ENCODE measurements around the gene JAM2.
"Not testable (repeated sequence)": the region's sequence is repeated elsewhere in the genome, so short reads cannot be mapped to it uniquely, and the experiment has no call there.

The JAM2 gene, protein sequence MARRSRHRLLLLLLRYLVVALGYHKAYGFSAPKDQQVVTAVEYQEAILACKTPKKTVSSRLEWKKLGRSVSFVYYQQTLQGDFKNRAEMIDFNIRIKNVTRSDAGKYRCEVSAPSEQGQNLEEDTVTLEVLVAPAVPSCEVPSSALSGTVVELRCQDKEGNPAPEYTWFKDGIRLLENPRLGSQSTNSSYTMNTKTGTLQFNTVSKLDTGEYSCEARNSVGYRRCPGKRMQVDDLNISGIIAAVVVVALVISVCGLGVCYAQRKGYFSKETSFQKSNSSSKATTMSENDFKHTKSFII

GRCh38 chr21:25638660-25639550, at the start of gene JAM2:
Gene JAM2, plus strand, starts transcription at chr21:25639258. Its CDS starts 564 bp downstream, at chr21:25639822.
- no peak for DNase-seq

DNA sequence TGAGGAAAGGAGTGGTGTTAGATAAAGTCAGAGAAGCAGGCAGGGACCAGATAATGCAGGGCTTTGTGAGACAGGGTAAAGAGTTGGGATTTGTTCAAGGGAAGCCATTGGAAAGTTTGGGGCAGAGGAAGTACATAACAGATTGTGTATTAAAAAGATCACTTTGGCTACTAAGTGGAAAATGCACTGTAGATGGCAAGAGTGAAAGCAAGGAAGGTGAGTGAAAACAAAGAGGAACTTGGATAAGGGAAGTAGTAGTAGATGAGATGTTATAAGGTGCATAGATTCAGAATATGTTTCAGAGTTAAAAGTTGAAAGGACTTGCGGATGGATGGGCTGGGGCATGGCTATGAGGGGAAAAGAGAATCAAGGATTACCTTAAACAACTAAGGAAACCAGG, 49.2 kb upstream of the JAM2 start:
- DNase-seq, result no peak

DNA sequence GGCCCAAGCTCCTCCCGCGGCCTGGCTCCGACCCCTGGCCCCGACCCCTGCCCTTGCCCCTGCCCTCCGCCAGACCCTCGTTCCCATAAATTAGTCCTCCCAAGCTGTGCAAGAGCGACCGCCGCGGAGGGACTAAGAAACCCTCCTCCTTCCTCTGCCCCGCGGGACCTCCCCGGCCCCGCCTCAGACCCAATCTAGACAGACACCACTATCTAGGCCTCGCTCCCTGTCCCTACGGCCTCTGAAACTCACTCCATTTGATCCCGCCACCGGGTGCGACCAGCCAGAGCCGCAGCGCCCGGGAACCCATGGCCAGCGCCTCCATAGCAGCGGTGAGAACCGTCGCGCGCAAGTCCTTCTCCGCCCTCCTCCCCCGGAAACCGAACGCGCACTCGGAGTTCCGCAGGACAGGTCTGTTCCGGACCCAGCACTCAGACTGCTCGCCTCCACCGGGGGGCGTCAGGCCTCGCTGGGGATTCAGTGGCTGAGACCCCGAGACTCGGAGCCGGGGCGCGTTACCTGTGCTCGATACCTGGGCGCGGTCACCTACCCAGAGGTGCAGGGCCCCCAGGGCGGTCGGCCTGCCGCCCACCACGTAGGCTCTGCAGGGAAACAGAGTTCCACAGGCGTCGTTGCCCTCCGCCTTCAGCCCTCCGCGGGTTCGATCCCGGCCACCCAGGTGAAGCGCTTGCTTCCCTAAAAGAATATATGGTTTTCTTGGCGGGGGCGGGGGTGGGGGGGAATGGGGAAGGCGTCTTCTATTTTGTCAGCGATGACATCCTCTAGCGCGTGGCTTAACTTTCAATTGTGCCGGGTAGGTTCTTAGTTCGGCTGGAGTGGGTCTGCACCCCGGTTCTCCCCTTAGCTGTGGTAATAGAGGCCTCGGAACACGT, 31.7 kb upstream of the JAM2 start, which contains the start of gene MRPL39:
Gene MRPL39, minus strand, starts transcription at position 331 of the 893 bp plus-strand sequence. Its CDS starts 6 bp downstream, at position 325.
- peak; percentile 45 for DNase-seq

GRCh38 chr21:25608044-25608737, 30.9 kb upstream of the JAM2 start:
- peak; percentile 13 for DNase-seq

- DNase-seq, result no peak
Measured at GRCh38 chr21:25614441-25614840, 24.6 kb upstream of the JAM2 start.

DNA sequence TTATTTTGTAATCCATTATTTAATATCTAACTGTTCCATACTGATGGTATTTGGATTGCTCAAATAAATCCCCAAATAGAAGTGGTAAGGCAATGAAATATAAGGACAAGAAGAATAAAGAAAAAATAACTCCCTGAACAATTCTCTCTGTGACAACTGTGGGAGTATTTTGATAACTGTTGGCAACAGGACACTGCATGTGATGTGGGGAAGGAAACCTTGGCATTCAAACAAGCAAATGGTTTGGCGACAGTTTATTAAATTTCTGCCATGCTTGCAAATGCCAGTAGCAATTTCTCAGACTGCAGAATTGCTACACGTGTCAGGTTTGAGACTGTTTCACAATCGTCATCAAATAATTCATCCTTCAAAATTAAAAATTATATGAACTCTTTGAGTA, 23.2 kb upstream of the JAM2 start:
- DNase-seq, result no peak

DNA sequence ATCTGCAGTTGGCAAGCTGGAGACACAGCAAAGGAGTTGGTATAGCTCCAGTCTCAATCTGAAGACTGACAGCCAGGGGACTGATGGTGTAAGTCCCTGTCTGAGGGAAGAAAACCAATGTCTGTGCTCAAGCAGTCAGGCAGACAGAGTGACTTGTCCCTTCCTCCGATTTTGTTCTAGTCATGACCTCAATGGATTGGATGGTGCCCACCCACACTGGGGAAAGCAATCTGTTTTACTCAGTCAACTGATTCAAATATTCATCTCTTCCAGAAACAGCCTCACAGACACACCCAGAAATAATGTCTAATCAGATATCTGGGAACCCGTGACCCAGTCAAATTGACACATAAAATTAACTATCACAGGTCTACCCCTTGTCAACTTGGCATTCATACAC, 19.9 kb upstream of the JAM2 start:
- no peak for DNase-seq

DNA sequence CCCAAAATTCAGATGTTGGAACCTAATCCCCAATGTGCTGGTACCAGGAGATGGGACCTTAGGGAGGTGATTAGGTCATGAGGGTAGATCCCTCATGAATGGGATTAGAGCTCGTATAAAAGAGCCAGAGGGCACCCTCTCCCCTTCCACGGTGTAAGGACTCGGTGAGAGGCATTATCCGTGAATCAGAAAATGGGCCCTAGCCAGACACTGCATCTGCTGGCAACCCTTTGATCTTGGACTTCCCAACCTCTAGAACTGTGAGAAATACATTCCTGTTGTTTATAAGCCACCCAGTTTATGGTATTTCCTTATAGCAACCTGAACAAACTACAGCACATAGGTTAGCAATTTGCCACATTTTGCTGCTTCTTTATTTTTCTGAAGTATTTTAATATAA, 14.5 kb upstream of the JAM2 start:
- DNase-seq, result no peak

- no peak for DNase-seq
Measured at GRCh38 chr21:25625036-25625435, 14.0 kb upstream of the JAM2 start.

DNA sequence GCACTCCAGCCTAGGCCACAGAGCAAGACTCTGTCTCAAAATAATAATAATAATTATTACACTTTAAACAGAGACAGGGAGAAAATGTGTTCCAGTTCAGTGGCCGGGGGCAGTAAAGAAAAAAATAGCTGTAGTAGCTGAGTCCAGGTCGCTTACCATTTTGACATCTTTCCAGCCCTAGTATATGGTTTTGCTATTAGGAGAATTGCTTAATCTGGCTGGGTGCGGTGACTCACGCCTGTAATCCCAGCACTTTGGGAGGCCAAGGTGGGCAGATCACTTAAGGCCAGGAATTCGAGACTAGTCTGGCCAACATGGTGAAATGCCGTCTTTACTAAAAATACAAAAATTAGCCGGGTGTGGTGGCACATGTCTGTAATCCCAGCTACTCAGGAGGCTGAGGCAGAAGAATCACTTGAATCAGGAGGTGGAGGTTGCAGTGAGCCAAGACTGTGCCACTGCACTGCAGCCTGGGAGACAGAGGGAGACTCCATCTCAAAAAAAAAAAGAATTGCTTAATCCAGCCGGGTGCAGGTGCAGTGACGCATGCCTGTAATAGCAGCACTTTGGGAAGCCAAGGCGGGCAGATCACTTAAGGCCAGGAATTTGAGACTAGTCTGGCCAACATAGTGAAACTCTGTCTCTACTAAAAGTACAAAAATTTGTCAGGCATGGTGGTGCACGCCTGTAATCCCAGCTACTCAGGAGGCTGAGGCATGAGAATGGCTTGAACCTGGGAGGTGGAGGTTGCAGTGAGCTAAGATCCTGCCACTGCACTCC, 13.1 kb upstream of the JAM2 start:
- not testable (repeated sequence) for DNase-seq

GRCh38 chr21:25626757-25627156, 12.3 kb upstream of the JAM2 start:
- no peak for DNase-seq

DNA sequence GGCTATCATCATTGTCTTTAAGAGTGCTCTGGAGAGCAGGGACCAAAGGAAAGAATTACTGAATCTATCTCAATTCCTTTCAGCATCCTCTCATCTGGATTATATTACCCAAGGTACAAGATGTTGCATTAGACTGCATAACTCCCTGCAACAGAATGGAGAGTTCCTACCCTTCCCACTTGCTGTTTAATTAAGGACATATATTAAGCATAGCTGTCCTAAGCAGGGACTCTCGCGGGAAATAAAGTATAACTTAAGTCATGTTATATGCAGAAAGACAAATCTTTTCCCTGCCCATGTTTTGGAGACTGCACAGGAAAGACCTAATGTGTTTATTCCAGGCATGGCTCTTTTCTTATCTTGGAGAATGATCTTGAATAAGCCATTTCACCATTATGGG, 6.8 kb upstream of the JAM2 start:
- no peak for DNase-seq

- DNase-seq, result no peak
Measured at GRCh38 chr21:25635310-25635709, 3.7 kb upstream of the JAM2 start.

DNA sequence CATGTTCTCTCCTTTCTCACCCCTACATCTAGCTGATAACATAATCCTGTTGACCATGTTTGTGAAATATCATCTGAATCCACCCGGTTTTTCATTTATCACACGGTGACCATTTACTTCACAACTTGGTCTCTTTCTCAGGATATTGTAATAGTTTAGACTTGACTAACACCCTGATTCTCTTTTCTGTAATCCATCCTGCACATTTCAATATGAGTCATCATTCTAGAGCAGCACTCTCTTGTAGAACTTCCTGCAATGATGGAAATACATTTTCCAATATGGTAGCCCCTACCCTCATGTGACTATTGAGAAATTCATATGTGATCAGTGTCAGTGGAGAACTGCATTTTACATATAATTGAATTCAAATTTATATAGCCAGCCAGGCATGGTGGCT, 2.3 kb upstream of the JAM2 start:
- DNase-seq, result no peak

DNA sequence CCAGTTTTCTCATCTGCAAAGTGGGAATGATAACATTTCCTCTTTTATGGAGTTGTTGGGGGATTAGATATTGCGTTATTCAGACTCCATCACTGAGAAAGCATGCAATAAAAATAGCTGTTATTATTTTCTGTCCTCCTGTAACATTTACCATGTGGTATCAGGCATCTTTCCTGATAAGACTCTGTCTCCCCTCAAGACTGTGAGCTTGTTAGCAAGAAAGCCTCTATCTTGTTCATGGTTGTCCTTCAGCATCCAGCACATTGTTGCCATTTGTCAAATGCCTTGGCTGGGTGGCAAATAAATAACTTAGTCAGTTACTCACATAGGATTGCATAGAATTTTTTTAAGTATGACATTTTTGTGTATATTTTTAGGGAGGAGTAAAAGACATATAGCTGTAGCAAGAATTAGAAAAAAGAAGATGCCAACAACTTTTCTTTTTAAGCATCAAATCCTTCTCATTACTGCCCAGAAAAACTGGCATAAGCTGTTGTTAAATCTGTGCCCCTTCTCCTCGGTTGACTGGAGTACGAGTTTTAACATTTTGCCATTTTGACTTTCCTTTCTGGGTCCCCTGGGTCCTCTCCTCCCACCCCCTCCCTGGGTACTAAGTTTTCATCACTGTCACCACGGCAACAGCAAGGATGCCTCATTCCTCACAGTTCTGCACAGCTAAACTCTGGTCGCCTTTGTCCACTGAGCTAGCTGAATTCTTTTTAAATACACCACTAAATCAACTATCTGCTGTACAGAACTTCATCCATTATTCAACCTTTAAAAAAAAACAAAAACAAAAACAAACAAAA, 1.0 kb upstream of the JAM2 start:
- DNase-seq, result no peak

DNA sequence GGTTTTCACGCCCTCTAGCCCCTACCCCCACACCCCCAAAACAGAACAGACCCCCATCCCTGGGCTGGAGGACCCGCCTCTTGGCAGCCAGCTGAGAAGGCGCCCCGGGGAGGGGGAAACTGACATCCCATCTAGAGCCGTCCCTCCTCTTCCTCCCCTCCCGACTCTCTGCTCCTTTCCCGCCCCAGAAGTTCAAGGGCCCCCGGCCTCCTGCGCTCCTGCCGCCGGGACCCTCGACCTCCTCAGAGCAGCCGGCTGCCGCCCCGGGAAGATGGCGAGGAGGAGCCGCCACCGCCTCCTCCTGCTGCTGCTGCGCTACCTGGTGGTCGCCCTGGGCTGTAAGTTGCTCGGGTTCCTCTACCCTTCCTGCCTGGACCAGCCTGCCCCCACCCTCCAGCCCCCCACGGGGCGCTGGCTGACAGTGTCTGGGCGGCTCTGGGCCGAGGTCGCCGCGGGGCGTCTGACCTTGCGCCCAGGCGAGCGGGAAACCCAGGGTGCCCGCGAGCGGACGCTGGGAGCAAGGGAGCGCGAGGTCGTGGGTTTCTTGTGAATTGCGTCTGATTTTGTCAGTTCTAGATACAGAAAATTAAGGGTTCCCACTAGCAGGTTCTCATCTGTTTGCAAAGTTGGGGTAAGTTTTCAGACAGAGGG, 618 bp downstream of the JAM2 start:
- DNase-seq, result no peak

GRCh38 chr21:25640202-25640942, 1.3 kb downstream of the JAM2 start:
- DNase-seq, result no peak

DNA sequence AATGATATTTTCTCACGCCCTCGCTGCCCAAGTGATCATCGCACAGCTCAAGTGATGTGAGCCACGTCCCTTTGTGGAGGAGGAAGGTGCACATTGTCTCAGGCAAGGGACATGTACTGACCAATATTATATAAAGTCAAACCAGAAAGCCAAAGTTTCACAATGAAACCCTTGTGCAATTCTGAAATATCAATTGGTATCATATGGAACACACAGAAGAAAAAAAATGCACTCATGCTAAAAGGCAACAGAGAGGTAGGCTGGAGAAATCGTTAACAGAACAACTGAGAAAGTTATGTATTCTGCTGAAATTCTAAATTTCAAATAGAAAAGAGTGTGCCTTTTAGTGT, 1.9 kb downstream of the JAM2 start:
- DNase-seq, result no peak

DNA sequence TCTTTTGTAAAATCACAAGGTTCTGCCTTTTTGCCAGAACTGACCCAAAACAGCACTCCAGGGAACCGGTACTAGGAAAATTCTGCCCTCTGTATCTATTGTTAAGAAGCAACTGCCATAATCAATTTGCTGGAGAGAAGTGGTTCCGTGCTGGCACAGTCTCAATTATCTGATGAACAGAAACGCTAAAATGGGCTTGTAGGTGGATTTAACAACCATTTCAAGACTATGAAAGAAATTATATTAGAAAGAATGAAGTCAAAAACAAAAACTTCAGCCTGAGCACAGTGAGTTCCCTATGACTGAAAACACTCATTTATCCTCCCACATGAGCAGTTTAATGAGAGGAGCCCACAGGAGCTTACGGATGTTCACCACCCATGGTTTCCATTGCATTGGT, 4.4 kb downstream of the JAM2 start:
- no peak for DNase-seq

DNA sequence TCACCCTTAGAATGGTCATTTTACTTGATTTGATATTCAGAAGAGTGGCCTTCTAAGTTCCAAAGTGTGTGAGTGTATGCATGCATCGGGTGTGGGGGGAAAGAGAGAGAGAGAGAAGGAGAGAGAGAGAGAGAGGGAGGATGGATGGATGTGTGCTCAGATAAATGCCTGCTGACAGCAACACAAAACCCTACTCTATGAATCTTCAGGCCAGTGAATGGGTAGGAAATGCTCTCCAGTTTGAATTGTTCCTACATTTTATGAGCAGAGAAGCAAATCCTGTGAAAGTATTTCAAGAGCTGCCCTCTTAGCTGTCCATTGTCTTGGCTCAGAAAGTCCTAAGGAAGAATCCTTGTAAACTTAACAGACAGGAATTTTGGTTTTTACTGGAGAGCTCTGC, 7.4 kb downstream of the JAM2 start:
- DNase-seq, result no peak
